Measurements from ENCODE around the gene TTLL11. TPM values are rescaled to one million over a fixed set of nuclear protein-coding genes. Genes with fewer than 3 reads are reported as not detected.

Gene TTLL11
- total and polyA plus RNA-seq, 2 experiments from 2014 or later = 5.5 to 7.6 TPM

GRCh38 chr9:121938621-121939020 is 154.5 kb downstream of the TTLL11 start:
- DNase-seq (ENCODE audit: low spot score) = no peak
- H3K4me1 ChIP-seq (ENCODE audit: insufficient read depth) = no peaks in the 10 kb centered on the region
- no peaks in the 10 kb centered on the region for H3K79me2 ChIP-seq
- TF ChIP-seq EZH2 (IDR thresholded peaks at IDR 0.05; ENCODE audit: borderline replicate concordance) = no peak
- no peak for TF ChIP-seq EZH2phosphoT487 (IDR thresholded peaks at IDR 0.05; ENCODE audit: low read depth, severe bottlenecking, unreplicated experiment)
- no peak for TF ChIP-seq CTCF (IDR thresholded peaks at IDR 0.05; ENCODE audit: poor library complexity)
- H3K4me2 ChIP-seq = no peak overlapping the region
- 88% methylated on average over 3 of the region's 3 CpGs for WGBS (ENCODE audit: low lambda C conversion rate, missing lambda C conversion rate)
- no peaks in the 10 kb centered on the region for H3K27me3 ChIP-seq
- no peaks in the 10 kb centered on the region for H3K9me3 ChIP-seq (ENCODE audit: low read depth)
- H4K20me1 ChIP-seq (ENCODE audit: insufficient read depth, poor library complexity, severe bottlenecking) = no peaks in the 10 kb centered on the region
- H2AFZ ChIP-seq = no peak overlapping the region
- H3K9me2 ChIP-seq (replicated peaks; ENCODE audit: insufficient read depth) = no peaks in the 10 kb centered on the region
- H3K4me3 ChIP-seq = no peak overlapping the region
- no peaks in the 10 kb centered on the region for H3K36me3 ChIP-seq (replicated peaks; ENCODE audit: insufficient read depth, low read depth)
- no peak overlapping the region for H3K27ac ChIP-seq

- no peaks in the 10 kb centered on the region for H4K20me1 ChIP-seq (ENCODE audit: insufficient read depth, poor library complexity, severe bottlenecking)
- H2AFZ ChIP-seq = no peak overlapping the region
- WGBS (ENCODE audit: low lambda C conversion rate, missing lambda C conversion rate) = 97% methylated on average over 2 of the region's 2 CpGs
- H3K4me3 ChIP-seq = no peak overlapping the region
- TF ChIP-seq CTCF (IDR thresholded peaks at IDR 0.05; ENCODE audit: poor library complexity) (no peak), EZH2 (IDR thresholded peaks at IDR 0.05; ENCODE audit: borderline replicate concordance) (no peak), EZH2phosphoT487 (IDR thresholded peaks at IDR 0.05; ENCODE audit: low read depth, severe bottlenecking, unreplicated experiment) (no peak)
- H3K27me3 ChIP-seq = no peaks in the 10 kb centered on the region
- DNase-seq (ENCODE audit: low spot score) = no peak
- H3K9me2 ChIP-seq (replicated peaks; ENCODE audit: insufficient read depth) = no peaks in the 10 kb centered on the region
- no peaks in the 10 kb centered on the region for H3K4me1 ChIP-seq (ENCODE audit: insufficient read depth)
- no peaks in the 10 kb centered on the region for H3K36me3 ChIP-seq (replicated peaks; ENCODE audit: insufficient read depth, low read depth)
- H3K27ac ChIP-seq = no peak overlapping the region
- H3K79me2 ChIP-seq = no peaks in the 10 kb centered on the region
- H3K9me3 ChIP-seq (ENCODE audit: low read depth) = no peaks in the 10 kb centered on the region
- H3K4me2 ChIP-seq = no peak overlapping the region
Measured at GRCh38 chr9:121937240-121937639, 155.9 kb downstream of the TTLL11 start.

GRCh38 chr9:121935739-121936138 is 157.4 kb downstream of the TTLL11 start:
- H3K27ac ChIP-seq = no peak overlapping the region
- no peaks in the 10 kb centered on the region for H3K9me2 ChIP-seq (replicated peaks; ENCODE audit: insufficient read depth)
- no peaks in the 10 kb centered on the region for H3K9me3 ChIP-seq (ENCODE audit: low read depth)
- no peak for DNase-seq (ENCODE audit: low spot score)
- no peaks in the 10 kb centered on the region for H3K4me1 ChIP-seq (ENCODE audit: insufficient read depth)
- H2AFZ ChIP-seq = no peak overlapping the region
- no peaks in the 10 kb centered on the region for H3K27me3 ChIP-seq
- H3K4me2 ChIP-seq = no peak overlapping the region
- H3K79me2 ChIP-seq = no peaks in the 10 kb centered on the region
- no peaks in the 10 kb centered on the region for H4K20me1 ChIP-seq (ENCODE audit: insufficient read depth, poor library complexity, severe bottlenecking)
- TF ChIP-seq CTCF (IDR thresholded peaks at IDR 0.05; ENCODE audit: poor library complexity) (no peak), EZH2 (IDR thresholded peaks at IDR 0.05; ENCODE audit: borderline replicate concordance) (no peak), EZH2phosphoT487 (IDR thresholded peaks at IDR 0.05; ENCODE audit: low read depth, severe bottlenecking, unreplicated experiment) (no peak)
- WGBS (ENCODE audit: low lambda C conversion rate, missing lambda C conversion rate) = 70% methylated on average over 9 of the region's 9 CpGs
- no peaks in the 10 kb centered on the region for H3K36me3 ChIP-seq (replicated peaks; ENCODE audit: insufficient read depth, low read depth)
- H3K4me3 ChIP-seq = no peak overlapping the region

- Histone ChIP-seq H3K4me1 (ENCODE audit: insufficient read depth) (no peaks in the 10 kb centered on the region), H3K27ac (no peak overlapping the region), H3K9me3 (ENCODE audit: low read depth) (no peaks in the 10 kb centered on the region), H3K36me3 (replicated peaks; ENCODE audit: insufficient read depth, low read depth) (no peaks in the 10 kb centered on the region), H3K79me2 (no peaks in the 10 kb centered on the region), H3K4me3 (no peak overlapping the region), H2AFZ (no peak overlapping the region), H3K4me2 (no peak overlapping the region), H3K27me3 (no peaks in the 10 kb centered on the region), H4K20me1 (ENCODE audit: insufficient read depth, poor library complexity, severe bottlenecking) (no peaks in the 10 kb centered on the region), H3K9me2 (replicated peaks; ENCODE audit: insufficient read depth) (no peaks in the 10 kb centered on the region)
- DNase-seq (ENCODE audit: low spot score) = no peak
- 75% methylated on average over 5 of the region's 5 CpGs for WGBS (ENCODE audit: low lambda C conversion rate, missing lambda C conversion rate)
- TF ChIP-seq EZH2phosphoT487 (IDR thresholded peaks at IDR 0.05; ENCODE audit: low read depth, severe bottlenecking, unreplicated experiment) = no peak
- TF ChIP-seq CTCF (IDR thresholded peaks at IDR 0.05; ENCODE audit: poor library complexity) = no peak
- TF ChIP-seq EZH2 (IDR thresholded peaks at IDR 0.05; ENCODE audit: borderline replicate concordance) = no peak
Measured at GRCh38 chr9:121930956-121931355, 162.2 kb downstream of the TTLL11 start.

All from hepatocyte (in vitro differentiated cells).